ENCODE data around the gene BTNL8.

Gene BTNL8

DNA sequence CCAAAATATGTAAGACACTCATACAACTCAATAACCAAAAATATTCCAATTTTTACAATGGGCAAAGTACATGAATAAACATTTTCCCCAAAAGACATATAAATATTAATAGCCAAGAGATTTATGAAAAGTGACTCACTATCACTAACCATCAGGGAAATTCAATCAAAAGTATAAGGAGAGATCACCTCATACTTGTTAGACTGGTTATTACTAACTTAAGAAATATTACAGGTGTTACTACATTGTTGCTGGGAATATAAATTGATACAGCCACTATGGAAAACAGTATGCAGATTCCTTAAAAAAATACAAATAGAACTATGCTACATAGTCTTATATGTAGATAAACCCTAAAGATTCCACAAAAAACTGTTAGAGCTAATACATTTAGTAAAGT lies 21.8 kb downstream of the BTNL8 start:
- no peak overlapping the region for H3K4me3 ChIP-seq (replicated peaks; ENCODE audit: low read depth, low read length)
- no peak for TF ChIP-seq CTCF (IDR thresholded peaks at IDR 0.05; ENCODE audit: low read length, missing control alignments)
- DNase-seq (ENCODE audit: low read depth), result no peak

GRCh38 chr5:180922932-180923331 lies 24.0 kb downstream of the BTNL8 start:
- no peak overlapping the region for H3K4me3 ChIP-seq (replicated peaks; ENCODE audit: low read depth, low read length)
- no peak for TF ChIP-seq CTCF (IDR thresholded peaks at IDR 0.05; ENCODE audit: low read length, missing control alignments)
- DNase-seq (ENCODE audit: low read depth), result no peak

DNA sequence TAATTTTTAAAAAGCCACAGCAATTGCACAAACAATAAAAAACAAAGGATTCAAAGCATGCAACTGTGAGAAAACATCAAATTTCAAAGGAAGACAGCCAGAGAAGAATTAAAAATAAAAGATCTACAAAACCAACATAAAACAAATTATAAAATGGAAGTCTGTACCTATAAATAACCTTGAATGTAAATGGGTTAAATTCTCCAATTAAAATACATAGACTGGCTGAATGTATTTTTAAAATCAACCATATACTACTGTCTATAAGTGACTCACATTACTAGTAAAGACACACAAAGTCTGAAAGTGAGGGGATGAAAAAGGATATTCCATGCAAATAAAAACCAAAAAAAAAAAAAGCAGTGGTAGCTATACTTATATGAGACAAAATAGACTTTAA lies 33.7 kb downstream of the BTNL8 start:
- no peak overlapping the region for H3K4me3 ChIP-seq (replicated peaks; ENCODE audit: low read depth, low read length)
- TF ChIP-seq CTCF (IDR thresholded peaks at IDR 0.05; ENCODE audit: low read length, missing control alignments), result no peak
- no peak for DNase-seq (ENCODE audit: low read depth)

GRCh38 chr5:180935203-180935602 lies 36.2 kb downstream of the BTNL8 start:
- TF ChIP-seq CTCF (IDR thresholded peaks at IDR 0.05; ENCODE audit: low read length, missing control alignments), result no peak
- no peak overlapping the region for H3K4me3 ChIP-seq (replicated peaks; ENCODE audit: low read depth, low read length)
- DNase-seq (ENCODE audit: low read depth), result no peak

DNA sequence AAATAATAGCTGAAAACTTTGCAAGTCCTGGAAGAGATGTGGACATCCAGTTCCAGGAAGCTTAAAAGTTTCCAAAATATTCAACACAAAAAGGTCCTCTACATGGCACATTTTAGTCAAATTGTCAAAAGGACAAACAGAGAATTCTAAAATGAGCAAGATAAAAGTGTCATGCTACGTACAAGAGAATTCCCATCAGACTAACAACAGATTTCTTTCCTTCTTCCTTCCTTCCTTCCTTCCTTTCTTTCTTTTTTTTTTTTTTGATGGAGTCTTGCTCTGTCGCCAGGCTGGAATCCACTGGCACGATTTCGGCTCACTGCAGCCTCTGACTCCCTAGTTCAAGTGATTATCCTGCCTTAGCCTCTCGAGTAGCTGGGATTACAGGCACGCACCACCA lies 39.3 kb downstream of the BTNL8 start:
- no peak for DNase-seq (ENCODE audit: low read depth)
- no peak overlapping the region for H3K4me3 ChIP-seq (replicated peaks; ENCODE audit: low read depth, low read length)
- no peak for TF ChIP-seq CTCF (IDR thresholded peaks at IDR 0.05; ENCODE audit: low read length, missing control alignments)

- H3K4me3 ChIP-seq (replicated peaks; ENCODE audit: low read depth, low read length), result no peak overlapping the region
- no peak for TF ChIP-seq CTCF (IDR thresholded peaks at IDR 0.05; ENCODE audit: low read length, missing control alignments)
- DNase-seq (ENCODE audit: low read depth), result no peak
These were observed 51.5 kb downstream of the BTNL8 start for GRCh38 chr5:180950291-180950949.

- H3K4me3 ChIP-seq (replicated peaks; ENCODE audit: low read depth, low read length), result no peak overlapping the region
- TF ChIP-seq CTCF (IDR thresholded peaks at IDR 0.05; ENCODE audit: low read length, missing control alignments), result no peak
These were observed 60.7 kb downstream of the BTNL8 start for GRCh38 chr5:180959661-180960060.

More at GRCh38 chr5:180959661-180960060, 60.7 kb downstream of the BTNL8 start:
- DNase-seq (ENCODE audit: low read depth), result no peak

Measured in fibroblast of pulmonary artery (primary cell).